ENCODE measurements around the gene SCN7A.
"Not testable (repeated sequence)": the region's sequence is repeated elsewhere in the genome, so short reads cannot be mapped to it uniquely, and the experiment has no call there.

SCN7A gene

DNA sequence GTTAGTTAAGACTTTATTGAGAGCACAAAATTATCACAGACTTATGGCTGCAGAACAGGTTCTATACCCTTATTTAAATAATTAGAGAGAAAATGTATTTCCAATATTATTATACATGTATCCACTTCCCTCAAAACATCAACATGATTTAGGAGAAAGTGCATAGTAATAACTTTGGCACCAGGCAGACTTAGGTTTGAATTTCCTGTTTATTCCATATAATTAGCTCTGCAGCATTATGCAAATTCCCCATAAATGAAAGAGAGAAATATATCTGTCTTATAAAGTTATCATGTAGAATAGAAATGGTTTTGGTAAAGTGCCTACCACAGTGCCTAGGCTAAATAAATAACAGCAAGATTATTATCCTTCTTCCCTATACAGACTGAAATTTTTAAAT is 133.6 kb downstream of the SCN7A start:
- no peak for DNase-seq (ENCODE audit: low spot score)

DNA sequence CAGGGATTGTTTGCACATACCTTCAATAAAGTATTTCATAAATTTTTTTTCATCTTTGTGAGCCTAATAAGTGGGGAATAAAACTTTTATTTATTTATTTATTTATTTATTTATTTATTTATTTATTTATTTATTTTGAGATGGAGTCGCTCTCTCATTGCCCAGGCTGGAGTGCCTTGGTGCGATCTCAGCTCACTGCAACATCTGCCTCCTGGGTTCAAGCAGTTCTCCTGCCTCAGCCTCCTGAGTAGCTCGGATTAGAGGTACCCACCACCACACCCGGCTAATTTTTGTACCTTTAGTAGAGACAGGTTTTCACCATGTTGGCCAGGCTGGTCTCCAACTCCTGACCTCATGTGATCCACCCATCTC is 136.1 kb downstream of the SCN7A start:
- DNase-seq (ENCODE audit: low spot score) = not testable (repeated sequence)

DNA sequence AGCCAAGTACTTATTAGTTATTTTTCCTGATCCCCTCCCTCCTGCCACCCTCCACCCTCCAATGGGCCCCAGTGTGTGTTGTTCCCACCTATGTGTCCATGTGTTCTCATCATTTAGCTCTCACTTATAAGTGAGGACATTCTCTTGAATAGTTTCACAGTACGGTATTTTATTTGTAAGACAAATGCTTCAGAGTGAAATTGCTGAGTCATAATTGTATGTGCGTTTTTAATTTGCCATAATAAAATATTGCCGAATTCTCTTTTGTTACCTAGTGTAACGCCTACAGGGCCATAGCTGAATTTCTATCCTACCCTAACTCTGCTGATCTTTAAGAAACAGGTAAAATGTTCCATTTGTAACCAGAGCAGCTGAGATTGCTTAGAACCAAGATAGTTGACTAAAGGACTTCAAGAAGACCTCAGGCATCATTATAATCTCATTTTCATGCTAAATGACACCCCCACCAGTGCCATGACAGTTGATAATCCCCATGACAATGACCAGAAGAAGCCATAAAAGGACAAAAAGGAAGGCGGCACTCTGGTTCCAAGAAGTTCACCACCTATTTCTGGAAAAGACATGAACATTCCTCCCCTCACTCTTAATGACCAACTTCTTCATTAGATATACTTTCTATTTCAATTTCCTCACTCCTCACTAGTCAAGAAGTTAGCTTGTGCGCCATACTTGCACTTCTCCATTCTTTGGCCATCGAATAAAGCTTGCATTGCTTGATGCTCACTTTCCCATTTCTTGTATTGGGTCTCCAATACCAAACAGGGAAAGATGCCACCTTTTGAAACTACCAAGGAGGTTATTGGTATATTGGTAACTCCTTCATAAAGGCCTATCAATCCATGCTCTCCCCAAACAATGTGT is 136.7 kb downstream of the SCN7A start:
- DNase-seq (ENCODE audit: low spot score) = no peak
